GM04503 (cell line): Measurements from ENCODE around the gene CNTN5.

Source experiments
- DNase-seq: peaks from one replicate; pipeline ENCODE4 v3.0.0-alpha.2; 2012; ENCODE audit warnings: low read depth

Gene CNTN5

GRCh38 chr11:100328626-100329340 lies 1308.0 kb downstream of the CNTN5 start:
- no peak for DNase-seq

- DNase-seq = no peak
Observed at GRCh38 chr11:100329352-100329751, 1308.6 kb downstream of the CNTN5 start.

GRCh38 chr11:100336873-100337272 lies 1316.1 kb downstream of the CNTN5 start:
- no peak for DNase-seq

GRCh38 chr11:100338144-100338840 lies 1317.5 kb downstream of the CNTN5 start:
- no peak for DNase-seq

- no peak for DNase-seq
Observed at GRCh38 chr11:100340466-100341319, 1319.9 kb downstream of the CNTN5 start.

GRCh38 chr11:100353083-100353482 lies 1332.3 kb downstream of the CNTN5 start:
- DNase-seq = no peak

- DNase-seq = no peak
Observed at GRCh38 chr11:100354736-100355135, 1334.0 kb downstream of the CNTN5 start.

- no peak for DNase-seq
Observed at GRCh38 chr11:100356035-100356434, 1335.3 kb downstream of the CNTN5 start.

GRCh38 chr11:100359281-100359680 lies 1338.5 kb downstream of the CNTN5 start:
- DNase-seq = no peak

- DNase-seq = no peak
Observed at GRCh38 chr11:100367892-100368291, 1347.1 kb downstream of the CNTN5 start.

- no peak for DNase-seq
Observed at GRCh38 chr11:100383357-100383865, 1362.7 kb downstream of the CNTN5 start.

- no peak for DNase-seq
Observed at GRCh38 chr11:100396266-100396665, 1375.5 kb downstream of the CNTN5 start.

GRCh38 chr11:100397401-100397800 lies 1376.7 kb downstream of the CNTN5 start:
- no peak for DNase-seq

- peak; percentile 16 for DNase-seq
Observed at GRCh38 chr11:100403816-100404215, 1383.1 kb downstream of the CNTN5 start.

GRCh38 chr11:100404907-100405306 lies 1384.2 kb downstream of the CNTN5 start:
- no peak for DNase-seq
